Astrocyte (in vitro differentiated cells and primary cell): Measurements from ENCODE around the gene FBXL4. TPM values are rescaled to one million over a fixed set of nuclear protein-coding genes. Genes with fewer than 3 reads are reported as not detected.

Experiments used
- DNase-seq: peaks from one replicate; pipeline ENCODE4 v3.0.0-alpha.2; 2010; ENCODE audit warnings: low read depth
- FAIRE-seq: peaks from 2 replicates; lab custom pipeline; 2011; peaks lifted over from hg19 to GRCh38; lab: Jason Lieb, UNC
- H2AFZ ChIP-seq: 2 replicates; pipeline ENCODE4 v1.6.0; 2012; ENCODE audit warnings: low read depth, low read length, inconsistent platforms
- H3K27ac ChIP-seq: 2 replicates; pipeline ENCODE4 v1.5.1; 2011; ENCODE audit warnings: low read depth, low read length, inconsistent platforms
- H3K27me3 ChIP-seq: 2 replicates; pipeline ENCODE4 v1.6.0; 2011; ENCODE audit warnings: low read length, inconsistent platforms; ENCODE audit not compliant: insufficient read depth
- H3K36me3 ChIP-seq: 2 replicates; pipeline ENCODE4 v1.5.1; 2011; ENCODE audit warnings: low read length, inconsistent platforms; ENCODE audit not compliant: insufficient read depth
- H3K4me1 ChIP-seq: 2 replicates; pipeline ENCODE4 v1.5.1; 2011; ENCODE audit warnings: low read length, inconsistent platforms; ENCODE audit not compliant: insufficient read depth
- H3K4me2 ChIP-seq: 2 replicates; pipeline ENCODE4 v1.6.0; 2012; ENCODE audit warnings: low read length, inconsistent platforms
- H3K4me3 ChIP-seq: 2 replicates; pipeline ENCODE4 v1.5.1; 2011; ENCODE audit warnings: low read depth, mild to moderate bottlenecking, low read length, inconsistent platforms; ENCODE audit not compliant: insufficient read depth
- H3K79me2 ChIP-seq: 2 replicates; pipeline ENCODE4 v1.6.0; 2012; ENCODE audit warnings: mild to moderate bottlenecking, low read length, inconsistent platforms; ENCODE audit not compliant: insufficient read depth
- H3K9ac ChIP-seq: 2 replicates; pipeline ENCODE4 v1.6.0; 2012; ENCODE audit warnings: mild to moderate bottlenecking, low read length, inconsistent platforms
- H3K9me3 ChIP-seq: 2 replicates; pipeline ENCODE4 v1.5.1; 2012; ENCODE audit warnings: low read depth, mild to moderate bottlenecking, low read length, inconsistent platforms; ENCODE audit not compliant: insufficient read depth
- H4K20me1 ChIP-seq: 2 replicates; pipeline ENCODE4 v1.6.0; 2012; ENCODE audit warnings: low read length, inconsistent platforms; ENCODE audit not compliant: insufficient read depth
- H3K27ac Mint-ChIP-seq: one replicate; pipeline ENCODE4 v1.8.0; 2021; ENCODE audit warnings: mild to moderate bottlenecking, mixed read lengths; ENCODE audit not compliant: unreplicated experiment
- H3K27me3 Mint-ChIP-seq: one replicate; pipeline ENCODE4 v1.8.0; 2021; ENCODE audit warnings: low read depth, mixed read lengths; ENCODE audit not compliant: unreplicated experiment
- H3K36me3 Mint-ChIP-seq: one replicate; pipeline ENCODE4 v1.8.0; 2021; ENCODE audit warnings: low read depth, mixed read lengths; ENCODE audit not compliant: unreplicated experiment
- H3K4me1 Mint-ChIP-seq: one replicate; pipeline ENCODE4 v1.8.0; 2021; ENCODE audit warnings: low read depth, mixed read lengths; ENCODE audit not compliant: unreplicated experiment
- H3K4me3 Mint-ChIP-seq: one replicate; pipeline ENCODE4 v1.8.0; 2021; ENCODE audit warnings: mild to moderate bottlenecking, moderate library complexity, mixed read lengths; ENCODE audit not compliant: unreplicated experiment
- H3K9me3 Mint-ChIP-seq: one replicate; pipeline ENCODE4 v1.8.0; 2021; ENCODE audit warnings: mild to moderate bottlenecking, mixed read lengths; ENCODE audit not compliant: unreplicated experiment
- CTCF ChIP-seq: IDR thresholded peaks from 2 replicates; pipeline ENCODE4 v1.5.1; 2011; ENCODE audit warnings: low read depth, mild to moderate bottlenecking, inconsistent platforms, low read length, moderate library complexity; ENCODE audit not compliant: insufficient read depth
- EZH2 ChIP-seq: IDR thresholded peaks from 2 replicates; pipeline ENCODE4 v1.6.1; 2012; ENCODE audit warnings: mild to moderate bottlenecking, low read length, inconsistent platforms; ENCODE audit not compliant: insufficient read depth
- total RNA-seq: library from RNA; stranded (reverse); gene quantifications from 2 replicates; pipeline ENCODE4 v1.2.1, GENCODE V29; 2021

The FBXL4 gene
- total RNA-seq, 1 donor from 2014 or later = 16.1 TPM

- no peak overlapping the region for H3K9ac ChIP-seq
- H3K27me3 Mint-ChIP-seq = peaks cover 50% of the 10 kb centered on the region
- peak overlapping the region; percentile 17 for H2AFZ ChIP-seq
- no peak overlapping the region for H3K27ac ChIP-seq
- no peak overlapping the region for H3K4me3 Mint-ChIP-seq
- peaks cover 5% of the 10 kb centered on the region for H3K4me1 Mint-ChIP-seq
- H3K4me2 ChIP-seq = peak overlapping the region; percentile 38
- H3K9me3 ChIP-seq = no peaks in the 10 kb centered on the region
- DNase-seq = no peak
- peaks cover 6% of the 10 kb centered on the region for H3K79me2 ChIP-seq
- H3K9me3 Mint-ChIP-seq = no peaks in the 10 kb centered on the region
- no peaks in the 10 kb centered on the region for H4K20me1 ChIP-seq
- no peak for FAIRE-seq
- peaks cover 35% of the 10 kb centered on the region for H3K27me3 ChIP-seq
- TF ChIP-seq EZH2 (peak; percentile 62), CTCF (no peak)
- H3K4me1 ChIP-seq = peaks cover 7% of the 10 kb centered on the region
- no peak overlapping the region for H3K27ac Mint-ChIP-seq
- H3K36me3 Mint-ChIP-seq = no peaks in the 10 kb centered on the region
- H3K36me3 ChIP-seq = no peaks in the 10 kb centered on the region
- H3K4me3 ChIP-seq = no peak overlapping the region
Observed at GRCh38 chr6:98847779-98848538, 99.8 kb downstream of the FBXL4 start.

- Histone ChIP-seq H3K4me2 (peak overlapping the region; percentile 38), H4K20me1 (no peaks in the 10 kb centered on the region), H3K27ac (no peak overlapping the region), H3K4me1 (peaks cover 7% of the 10 kb centered on the region), H3K9me3 (no peaks in the 10 kb centered on the region), H3K36me3 (no peaks in the 10 kb centered on the region), H3K27me3 (peaks cover 40% of the 10 kb centered on the region), H3K9ac (no peak overlapping the region), H2AFZ (peak overlapping the region; percentile 17), H3K4me3 (no peak overlapping the region), H3K79me2 (peaks cover 11% of the 10 kb centered on the region)
- Mint-ChIP-seq H3K27me3 (peaks cover 56% of the 10 kb centered on the region), H3K36me3 (no peaks in the 10 kb centered on the region), H3K4me3 (no peak overlapping the region), H3K9me3 (no peaks in the 10 kb centered on the region), H3K4me1 (peaks cover 5% of the 10 kb centered on the region), H3K27ac (no peak overlapping the region)
- FAIRE-seq (peak; percentile 37), DNase-seq (no peak)
- no peak for TF ChIP-seq EZH2
- no peak for TF ChIP-seq CTCF
Observed at GRCh38 chr6:98847416-98847778, 100.3 kb downstream of the FBXL4 start.

GRCh38 chr6:98846021-98846380, 101.7 kb downstream of the FBXL4 start:
- Histone ChIP-seq H3K27ac (no peak overlapping the region), H4K20me1 (no peaks in the 10 kb centered on the region), H3K9me3 (no peaks in the 10 kb centered on the region), H3K9ac (no peak overlapping the region), H3K36me3 (no peaks in the 10 kb centered on the region), H2AFZ (no peak overlapping the region), H3K27me3 (peaks cover 48% of the 10 kb centered on the region), H3K4me1 (peaks cover 7% of the 10 kb centered on the region), H3K4me2 (peak overlapping the region; percentile 96), H3K4me3 (no peak overlapping the region), H3K79me2 (peaks cover 21% of the 10 kb centered on the region)
- peaks cover 5% of the 10 kb centered on the region for H3K4me1 Mint-ChIP-seq
- no peak for TF ChIP-seq CTCF
- no peak for TF ChIP-seq EZH2
- H3K27ac Mint-ChIP-seq = no peak overlapping the region
- H3K36me3 Mint-ChIP-seq = no peaks in the 10 kb centered on the region
- H3K9me3 Mint-ChIP-seq = no peaks in the 10 kb centered on the region
- FAIRE-seq (no peak), DNase-seq (no peak)
- H3K27me3 Mint-ChIP-seq = peaks cover 65% of the 10 kb centered on the region
- peak overlapping the region; percentile 81 for H3K4me3 Mint-ChIP-seq
